Heart left ventricle (tissue), 16 donors: ENCODE measurements around the gene TMEM185B. TPM values are rescaled to one million over a fixed set of nuclear protein-coding genes. Genes with fewer than 3 reads are reported as not detected.
A peak's percentile ranks its signal among the peaks of the same experiment; 100 is the strongest.

ENCODE experiments used
- ATAC-seq, 4 donors: fragments of 200-7000 bp; cut with Tn5 transposase; one replicate each; pipeline ENCODE4 v1.9.1; 2020 to 2022; ENCODE audit warnings: moderate library complexity in 4 of 4, mild to moderate bottlenecking in 3 of 4, moderate number of reproducible peaks in 1 of 4
- DNase-seq, 5 donors: peaks; one replicate each; pipeline ENCODE4 v3.0.0-alpha.2; 2020
- H3K27ac ChIP-seq, 12 donors: fragments of 200-600 bp; sonication (generic) in 4 of 12; one replicate each; pipeline versions ENCODE4 v1.5.0 to v1.8.0; 2016 to 2022; ENCODE audit warnings: mild to moderate bottlenecking in 2 of 12
- H3K27me3 ChIP-seq, 9 donors: fragments of 200-600 bp; sonication (generic) in 2 of 9; one replicate each; pipeline versions ENCODE4 v1.5.1 to v1.8.0; 2016 to 2022; ENCODE audit warnings: mild to moderate bottlenecking in 3 of 9
- H3K36me3 ChIP-seq, 9 donors: fragments of 200-600 bp; sonication (generic) in 2 of 9; one replicate each; pipeline versions ENCODE4 v1.5.0 to v1.8.0; 2018 to 2022; ENCODE audit warnings: mild to moderate bottlenecking in 2 of 9
- H3K4me1 ChIP-seq, 12 donors: fragments of 200-600 bp; sonication (generic) in 4 of 12; one replicate each; pipeline versions ENCODE4 v1.5.0 to v1.8.0; 2016 to 2022; ENCODE audit warnings: mild to moderate bottlenecking in 3 of 12
- H3K4me3 ChIP-seq, 12 donors: fragments of 200-600 bp; sonication (generic) in 4 of 12; one replicate each; pipeline versions ENCODE4 v1.5.0 to v1.8.0; 2017 to 2022; ENCODE audit warnings: mild to moderate bottlenecking in 9 of 12, moderate library complexity in 4 of 12
- H3K9me3 ChIP-seq, 12 donors: fragments of 200-600 bp; sonication (generic) in 4 of 12; one replicate each; pipeline versions ENCODE4 v1.5.0 to v1.8.0; 2016 to 2022; ENCODE audit warnings: mild to moderate bottlenecking in 1 of 12
- CTCF ChIP-seq, 12 donors: fragments of 200-600 bp; sonication (generic) in 4 of 12; IDR thresholded peaks; one replicate each; pipeline versions ENCODE4 v1.5.0 to v1.8.0; 2018 to 2022; ENCODE audit warnings: antibody characterized with exemption in 12 of 12, mild to moderate bottlenecking in 5 of 12
- POLR2A ChIP-seq, 2 donors: fragments of 450-650 bp; IDR thresholded peaks; one replicate each; pipeline ENCODE4 v1.6.1; 2017; ENCODE audit warnings: antibody characterized with exemption in 2 of 2, mild to moderate bottlenecking in 2 of 2, moderate library complexity in 2 of 2
- WGBS, 4 donors: extraction: QIAGEN DNeasy Blood & Tissue Kit in 2 of 4; methylation state at CpG; one replicate each; pipeline versions ENCODE4 v1.1.5 to v1.1.7; 2013 to 2018; 5-methylcytosine and 5-hydroxymethylcytosine counted together
- intact Hi-C, 10 donors: fragments of 100-400 bp; cut with DNase I; formaldehyde crosslinking; loops; one replicate each; pipeline versions ENCODE4 v1.11.1 to v1.14.2; 2022
- polyA plus RNA-seq, 2 donors: library from polyadenylated mRNA; stranded (reverse); fragments of 200-250 nt; gene quantifications; one replicate each; pipeline ENCODE4 v1.2.3, GENCODE V29; 2013
- total RNA-seq, 9 donors: library from RNA; depleted of rRNA in 2 of 9; stranded (reverse); fragments of >200 nt in 2 of 9; fragmentation: NEBNext Ultra II Directional in 3 of 9; extraction: Animal tissue kit (Norgen Biotek cat#: 25700) in 3 of 9; gene quantifications; one replicate each; pipeline versions ENCODE4 v1.1.0 to v1.2.4, GENCODE V29; 2016 to 2023
- donor health status: ischemic (EF 13 %, LVEDD 7.1; RV severe dilation, severe dysfunction).
- donor health status: healthy with polysubstance abuse.
- donor health status: DM: no; HTN: yes; CAD: no.
- donor health status: DM: no; HTN: no; CAD: no.
- donor health status: ischemic (EF 25% LVEDD 6.9; RV normal size, moderate dysfunction).
- donor health status: ischemic (EF 25% LVEDD 5.7; RV mildly dilated, moderate dysfunction).
- donor health status: healthy.
- donor health status: DM: yes; HTN: yes; CAD: no.
- donor health status: ischemic (EF 35%, LVEDD 5.7; RV mildly dilated, moderate dysfunction).
- donor health status: nonischemic (EF 11% LVEDD 7.7; RV severe dilation, severe dysfunction).
- donor health status: DM: yes; HTN: yes; CAD: no.
- donor health status: PGD.
- donor health status: ischemic (EF 29% LVEDD 5.4; RV normal size, mild dysfunction).
- donor health status: nonischemic (EF 23%, LVEDD 6.1; RV moderate dilation, normal function).

Gene TMEM185B
- total and polyA plus RNA-seq, 11 donors, result 7.8 to 29.8 (median 22.5) TPM

- H3K9me3 ChIP-seq, result no peaks in the 10 kb centered on the region
- intact Hi-C loops, result loop anchor here in 9 of 10 donors (2.0 to 10.0 kb wide), 13 partner anchors 64 to 534 kb away; partner anchors contain the start of genes EPB41L5 (in 1 of the 9), PTPN4 (in 1 of the 9) and RALB (in 1 of the 9)
- H3K36me3 ChIP-seq, result peaks cover 0 to 6% (median 0%) of the 10 kb centered on the region in 9 donors
- H3K4me1 ChIP-seq, result peaks cover 0 to 20% (median 8%) of the 10 kb centered on the region in 12 donors
- H3K4me3 ChIP-seq, result peak overlapping the region in 2 of 12 donors; percentile 39 to 59
- DNase-seq (no peak), ATAC-seq (no peak)
- no peaks in the 10 kb centered on the region for H3K27me3 ChIP-seq
- peak overlapping the region in 2 of 12 donors; percentile 35 to 83 for H3K27ac ChIP-seq
- 61 to 73% (median 66%) methylated on average over 3 of the region's 3 CpGs for WGBS, 4 donors
- TF ChIP-seq CTCF (IDR thresholded peaks at IDR 0.05) (no peak), POLR2A (IDR thresholded peaks at IDR 0.05) (no peak)
These were observed 46.7 kb downstream of the TMEM185B start for GRCh38 chr2:120176526-120176925.

GRCh38 chr2:120174963-120175581 is 48.1 kb downstream of the TMEM185B start:
- WGBS, 4 donors, result 33 to 42% (median 36%) methylated on average over 6 of the region's 6 CpGs
- Histone ChIP-seq H3K27me3 (no peaks in the 10 kb centered on the region), H3K36me3 (peaks cover 0 to 10% (median 2%) of the 10 kb centered on the region in 9 donors), H3K9me3 (no peaks in the 10 kb centered on the region), H3K4me1 (peaks cover 0 to 20% (median 8%) of the 10 kb centered on the region in 12 donors), H3K27ac (no peak overlapping the region), H3K4me3 (no peak overlapping the region)
- ATAC-seq, result peak in 2 of 4 donors; percentile 18 to 51
- TF ChIP-seq CTCF (IDR thresholded peaks at IDR 0.05), result peak; percentile 66 to 83 (median 77)
- no peak for TF ChIP-seq POLR2A (IDR thresholded peaks at IDR 0.05)
- intact Hi-C loops, result loop anchor here (2.0 to 10.0 kb wide), 17 partner anchors 63 to 538 kb away; partner anchors contain the start of genes PTPN4 (in 2 of the 10) and EPB41L5 (in 1 of the 10)
- DNase-seq, result no peak

Other genes with a start within 250 kb of the TMEM185B start
- 10 to 100 TPM in 5 of 9 donors, 1 to 10 TPM in 4; 7.6 to 16.9 (median 11.2) TPM for gene EPB41L5, start 210.3 kb downstream of the TMEM185B start, total RNA-seq
- gene EPB41L5, start 210.3 kb downstream of the TMEM185B start, polyA plus RNA-seq, result 1 to 10 TPM; 3.1 to 8.0 TPM
- 10 to 100 TPM; 35.7 to 59.9 (median 45.1) TPM for gene RALB, start 29.5 kb upstream of the TMEM185B start, total RNA-seq
- 100 to 1,000 TPM in 1 of 2 donors, 10 to 100 TPM in 1; 30.5 to 111 TPM for gene RALB, start 29.5 kb upstream of the TMEM185B start, polyA plus RNA-seq
- gene INHBB, start 122.7 kb upstream of the TMEM185B start, total RNA-seq, result 10 to 100 TPM in 1 of 9 donors, 1 to 10 TPM in 6, under 1 TPM in 2; 0.70 to 38.0 (median 2.0) TPM
- gene INHBB, start 122.7 kb upstream of the TMEM185B start, polyA plus RNA-seq, result 1 to 10 TPM; 2.8 to 7.8 TPM